Astrocyte (in vitro differentiated cells and primary cell): ENCODE measurements around the gene AKAP17A. TPM values are rescaled to one million over a fixed set of nuclear protein-coding genes. Genes with fewer than 3 reads are reported as not detected.
"Not testable (repeated sequence)": the region's sequence is repeated elsewhere in the genome, so short reads cannot be mapped to it uniquely, and the experiment has no call there.

Source experiments
- DNase-seq: peaks from one replicate; pipeline ENCODE4 v3.0.0-alpha.2; 2010; ENCODE audit warnings: low read depth
- FAIRE-seq: peaks from 2 replicates; lab custom pipeline; 2011; peaks lifted over from hg19 to GRCh38; lab: Jason Lieb, UNC
- H2AFZ ChIP-seq: 2 replicates; pipeline ENCODE4 v1.6.0; 2012; ENCODE audit warnings: low read depth, low read length, inconsistent platforms
- H3K27ac ChIP-seq: 2 replicates; pipeline ENCODE4 v1.5.1; 2011; ENCODE audit warnings: low read depth, low read length, inconsistent platforms
- H3K27me3 ChIP-seq: 2 replicates; pipeline ENCODE4 v1.6.0; 2011; ENCODE audit warnings: low read length, inconsistent platforms; ENCODE audit not compliant: insufficient read depth
- H3K36me3 ChIP-seq: 2 replicates; pipeline ENCODE4 v1.5.1; 2011; ENCODE audit warnings: low read length, inconsistent platforms; ENCODE audit not compliant: insufficient read depth
- H3K4me1 ChIP-seq: 2 replicates; pipeline ENCODE4 v1.5.1; 2011; ENCODE audit warnings: low read length, inconsistent platforms; ENCODE audit not compliant: insufficient read depth
- H3K4me2 ChIP-seq: 2 replicates; pipeline ENCODE4 v1.6.0; 2012; ENCODE audit warnings: low read length, inconsistent platforms
- H3K4me3 ChIP-seq: 2 replicates; pipeline ENCODE4 v1.5.1; 2011; ENCODE audit warnings: low read depth, mild to moderate bottlenecking, low read length, inconsistent platforms; ENCODE audit not compliant: insufficient read depth
- H3K79me2 ChIP-seq: 2 replicates; pipeline ENCODE4 v1.6.0; 2012; ENCODE audit warnings: mild to moderate bottlenecking, low read length, inconsistent platforms; ENCODE audit not compliant: insufficient read depth
- H3K9ac ChIP-seq: 2 replicates; pipeline ENCODE4 v1.6.0; 2012; ENCODE audit warnings: mild to moderate bottlenecking, low read length, inconsistent platforms
- H3K9me3 ChIP-seq: 2 replicates; pipeline ENCODE4 v1.5.1; 2012; ENCODE audit warnings: low read depth, mild to moderate bottlenecking, low read length, inconsistent platforms; ENCODE audit not compliant: insufficient read depth
- H4K20me1 ChIP-seq: 2 replicates; pipeline ENCODE4 v1.6.0; 2012; ENCODE audit warnings: low read length, inconsistent platforms; ENCODE audit not compliant: insufficient read depth
- H3K27ac Mint-ChIP-seq: one replicate; pipeline ENCODE4 v1.8.0; 2021; ENCODE audit warnings: mild to moderate bottlenecking, mixed read lengths; ENCODE audit not compliant: unreplicated experiment
- H3K27me3 Mint-ChIP-seq: one replicate; pipeline ENCODE4 v1.8.0; 2021; ENCODE audit warnings: low read depth, mixed read lengths; ENCODE audit not compliant: unreplicated experiment
- H3K36me3 Mint-ChIP-seq: one replicate; pipeline ENCODE4 v1.8.0; 2021; ENCODE audit warnings: low read depth, mixed read lengths; ENCODE audit not compliant: unreplicated experiment
- H3K4me1 Mint-ChIP-seq: one replicate; pipeline ENCODE4 v1.8.0; 2021; ENCODE audit warnings: low read depth, mixed read lengths; ENCODE audit not compliant: unreplicated experiment
- H3K4me3 Mint-ChIP-seq: one replicate; pipeline ENCODE4 v1.8.0; 2021; ENCODE audit warnings: mild to moderate bottlenecking, moderate library complexity, mixed read lengths; ENCODE audit not compliant: unreplicated experiment
- H3K9me3 Mint-ChIP-seq: one replicate; pipeline ENCODE4 v1.8.0; 2021; ENCODE audit warnings: mild to moderate bottlenecking, mixed read lengths; ENCODE audit not compliant: unreplicated experiment
- CTCF ChIP-seq: IDR thresholded peaks from 2 replicates; pipeline ENCODE4 v1.5.1; 2011; ENCODE audit warnings: low read depth, mild to moderate bottlenecking, inconsistent platforms, low read length, moderate library complexity; ENCODE audit not compliant: insufficient read depth
- EZH2 ChIP-seq: IDR thresholded peaks from 2 replicates; pipeline ENCODE4 v1.6.1; 2012; ENCODE audit warnings: mild to moderate bottlenecking, low read length, inconsistent platforms; ENCODE audit not compliant: insufficient read depth
- total RNA-seq: library from RNA; stranded (reverse); gene quantifications from 2 replicates; pipeline ENCODE4 v1.2.1, GENCODE V29; 2021

Gene AKAP17A
- total RNA-seq, 1 donor from 2014 or later = 15.9 TPM

- no peak overlapping the region for H3K4me3 Mint-ChIP-seq
- H3K4me1 ChIP-seq = no peaks in the 10 kb centered on the region
- TF ChIP-seq EZH2 (no peak), CTCF (no peak)
- no peaks in the 10 kb centered on the region for H3K79me2 ChIP-seq
- no peaks in the 10 kb centered on the region for H3K9me3 ChIP-seq
- FAIRE-seq (no peak), DNase-seq (no peak)
- H3K9me3 Mint-ChIP-seq = peaks cover 13% of the 10 kb centered on the region
- no peak overlapping the region for H3K4me3 ChIP-seq
- H3K27ac Mint-ChIP-seq = no peak overlapping the region
- H2AFZ ChIP-seq = no peak overlapping the region
- no peak overlapping the region for H3K9ac ChIP-seq
- H3K4me1 Mint-ChIP-seq = no peaks in the 10 kb centered on the region
- H3K4me2 ChIP-seq = no peak overlapping the region
- no peaks in the 10 kb centered on the region for H3K27me3 ChIP-seq
- H4K20me1 ChIP-seq = no peaks in the 10 kb centered on the region
- H3K27me3 Mint-ChIP-seq = peaks cover 5% of the 10 kb centered on the region
- H3K36me3 ChIP-seq = no peaks in the 10 kb centered on the region
- no peak overlapping the region for H3K27ac ChIP-seq
- no peaks in the 10 kb centered on the region for H3K36me3 Mint-ChIP-seq
Observed at GRCh38 chrX:1554469-1555210, 36.8 kb upstream of the AKAP17A start.

- H3K27me3 Mint-ChIP-seq = peaks cover 5% of the 10 kb centered on the region
- Histone ChIP-seq H2AFZ (no peak overlapping the region), H3K4me1 (no peaks in the 10 kb centered on the region)
Observed at GRCh38 chrX:1555370-1555769, 36.0 kb upstream of the AKAP17A start.

GRCh38 chrX:1557442-1557841 is 34.0 kb upstream of the AKAP17A start:
- not testable (repeated sequence) for H3K4me1 Mint-ChIP-seq, FAIRE-seq, H3K4me3 Mint-ChIP-seq, H3K27me3 ChIP-seq, H3K4me3 ChIP-seq, DNase-seq, H3K9me3 ChIP-seq, H3K79me2 ChIP-seq, H3K4me1 ChIP-seq, H2AFZ ChIP-seq, H3K36me3 ChIP-seq, H3K9ac ChIP-seq, H3K27ac Mint-ChIP-seq, H4K20me1 ChIP-seq, H3K4me2 ChIP-seq, H3K27me3 Mint-ChIP-seq, H3K36me3 Mint-ChIP-seq, H3K27ac ChIP-seq
- H3K9me3 Mint-ChIP-seq = peaks cover 14% of the 10 kb centered on the region

More at GRCh38 chrX:1555370-1555769, 36.0 kb upstream of the AKAP17A start:
- Histone ChIP-seq H4K20me1 (no peaks in the 10 kb centered on the region), H3K79me2 (no peaks in the 10 kb centered on the region), H3K9ac (no peak overlapping the region), H3K27ac (no peak overlapping the region), H3K27me3 (no peaks in the 10 kb centered on the region), H3K9me3 (no peaks in the 10 kb centered on the region), H3K36me3 (no peaks in the 10 kb centered on the region), H3K4me2 (no peak overlapping the region), H3K4me3 (no peak overlapping the region)
- H3K27ac Mint-ChIP-seq = no peak overlapping the region
- no peak for FAIRE-seq
- no peaks in the 10 kb centered on the region for H3K36me3 Mint-ChIP-seq
- no peak for DNase-seq
- TF ChIP-seq CTCF = no peak
- TF ChIP-seq EZH2 = no peak
- peaks cover 13% of the 10 kb centered on the region for H3K9me3 Mint-ChIP-seq
- no peaks in the 10 kb centered on the region for H3K4me1 Mint-ChIP-seq
- no peak overlapping the region for H3K4me3 Mint-ChIP-seq
